Posterior cingulate gyrus (tissue), 11 donors: Measurements from ENCODE around the gene MFSD6.
A peak's percentile ranks its signal among the peaks of the same experiment; 100 is the strongest.
"Not testable (repeated sequence)": the region's sequence is repeated elsewhere in the genome, so short reads cannot be mapped to it uniquely, and the experiment has no call there.

Source experiments
- DNase-seq, 10 donors: peaks; one replicate each; pipeline versions ENCODE4 v3.0.0 to v3.0.0-alpha.2; 2020 to 2021; ENCODE audit warnings: mixed read lengths in 3 of 10
- intact Hi-C: fragments of 100-400 bp; cut with DNase I; formaldehyde crosslinking; loops from one replicate; pipeline ENCODE4 v1.15.1; 2023

Gene MFSD6

GRCh38 chr2:190404487-190404886 lies 3.7 kb upstream of the MFSD6 start:
- no peak for DNase-seq
- intact Hi-C loops = loop anchor here (10.0 kb wide), 1 partner anchor 60 kb away; the partner anchor contains the start of gene INPP1

DNA sequence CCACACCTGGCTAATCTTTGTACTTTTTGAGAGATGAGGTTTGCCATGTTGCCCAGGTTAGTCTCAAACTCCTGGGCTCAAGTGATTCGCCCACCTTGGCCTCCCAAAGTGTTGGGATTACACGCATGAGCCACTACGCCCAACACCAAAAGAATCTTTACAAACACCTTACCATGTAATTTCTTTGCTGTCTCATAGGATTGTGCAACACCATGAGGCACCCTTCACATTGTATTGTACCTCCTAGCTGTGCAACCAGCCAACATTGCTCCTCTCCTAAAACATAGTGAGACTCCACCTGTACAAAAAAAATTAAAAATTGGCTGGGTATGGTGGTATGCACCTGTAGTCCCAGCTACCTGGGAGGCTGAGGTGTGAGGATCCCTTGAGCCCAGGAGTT lies 3.1 kb upstream of the MFSD6 start:
- no peak for DNase-seq
- intact Hi-C loops = loop anchor here (5.0 to 10.0 kb wide), 2 partner anchors 60 to 77 kb away; partner anchors contain the start of gene INPP1

- intact Hi-C loops = loop anchor here (5.0 to 10.0 kb wide), 2 partner anchors 61 to 76 kb away; partner anchors contain the start of gene INPP1
- DNase-seq = no peak
Measured at GRCh38 chr2:190405995-190406394, 2.2 kb upstream of the MFSD6 start.

DNA sequence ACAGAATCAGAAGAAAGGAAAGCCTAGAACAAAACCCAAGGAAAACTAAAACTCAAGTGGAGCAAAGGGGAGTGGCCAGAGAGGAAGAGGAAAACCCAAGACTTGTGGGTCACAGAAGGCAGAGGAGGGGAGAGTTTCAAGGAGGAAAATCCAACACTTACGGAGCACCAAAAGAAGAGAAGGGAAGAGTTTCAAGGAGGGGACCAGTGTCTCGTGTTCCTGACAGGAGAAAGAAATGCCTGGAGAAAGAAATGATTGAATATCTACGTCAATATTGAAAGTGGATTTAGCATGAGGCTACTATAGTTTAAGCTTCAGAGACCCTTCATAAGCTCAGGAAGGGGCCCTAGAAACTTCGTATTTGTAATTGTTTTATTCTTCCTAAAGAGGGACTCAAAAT lies 1.4 kb upstream of the MFSD6 start:
- DNase-seq = no peak
- intact Hi-C loops = loop anchor here (5.0 to 10.0 kb wide), 2 partner anchors 62 to 75 kb away; partner anchors contain the start of gene INPP1

DNA sequence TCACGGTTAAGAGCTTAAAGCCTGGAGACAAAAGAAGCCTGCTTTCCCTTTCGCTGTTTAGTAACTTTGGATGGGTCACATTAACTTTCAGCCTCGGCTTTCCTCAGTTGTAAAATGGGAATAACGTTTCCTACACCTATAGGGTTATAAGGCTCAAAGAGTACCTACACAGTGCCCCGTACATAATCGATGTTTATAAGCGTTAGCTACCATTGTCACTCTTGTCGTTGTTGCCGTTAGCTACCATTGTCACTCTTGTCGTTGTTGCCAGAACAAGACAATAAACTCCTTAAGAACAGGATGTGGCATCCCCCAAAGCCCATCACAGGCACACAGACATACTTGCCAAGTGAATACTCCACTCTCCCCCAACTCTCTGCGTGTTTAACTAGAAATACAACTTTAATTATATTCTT lies 901 bp upstream of the MFSD6 start:
- intact Hi-C loops = loop anchor here (5.0 to 10.0 kb wide), 2 partner anchors 62 to 75 kb away; partner anchors contain the start of gene INPP1
- DNase-seq = no peak

DNA sequence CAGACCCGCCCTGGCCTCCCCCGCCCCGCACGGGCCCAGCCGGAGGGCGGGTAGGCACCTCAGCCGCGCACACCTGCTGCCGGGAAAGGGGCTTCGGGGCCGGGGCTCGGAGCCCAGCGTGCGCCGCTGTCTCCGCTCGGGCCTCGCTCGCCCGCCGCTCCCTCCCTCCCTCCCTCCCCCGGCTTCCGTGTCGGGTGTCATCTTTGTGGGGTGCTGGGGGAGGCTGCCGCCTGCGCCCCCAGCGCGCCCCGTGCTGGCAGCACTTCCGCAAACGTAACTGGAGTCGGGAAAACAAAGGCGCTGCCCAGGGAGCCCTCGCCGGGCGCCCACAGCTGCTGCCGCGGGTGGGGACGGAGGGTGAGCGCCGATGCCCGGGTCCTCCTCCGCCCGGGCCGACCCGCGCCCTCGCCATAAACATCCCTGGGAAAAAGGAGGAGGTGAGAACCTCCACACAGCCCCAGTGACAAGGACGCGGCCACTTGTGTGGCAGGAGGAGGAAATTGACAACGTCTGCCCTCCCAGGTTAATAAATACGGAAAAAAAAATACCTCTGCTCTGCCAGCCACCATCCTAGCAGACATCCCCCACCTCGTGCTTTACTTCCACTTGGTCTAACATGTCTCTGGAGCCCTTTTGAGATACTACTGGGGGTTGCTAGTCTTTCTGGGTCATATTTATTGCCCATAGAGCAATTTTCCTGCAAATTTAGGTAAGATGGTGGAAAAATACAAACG lies 550 bp downstream of the MFSD6 start:
- peak; percentile 65 to 97 (median 78) for DNase-seq
- intact Hi-C loops = loop anchor here (5.0 to 10.0 kb wide), 2 partner anchors 64 to 74 kb away; partner anchors contain the start of gene INPP1

DNA sequence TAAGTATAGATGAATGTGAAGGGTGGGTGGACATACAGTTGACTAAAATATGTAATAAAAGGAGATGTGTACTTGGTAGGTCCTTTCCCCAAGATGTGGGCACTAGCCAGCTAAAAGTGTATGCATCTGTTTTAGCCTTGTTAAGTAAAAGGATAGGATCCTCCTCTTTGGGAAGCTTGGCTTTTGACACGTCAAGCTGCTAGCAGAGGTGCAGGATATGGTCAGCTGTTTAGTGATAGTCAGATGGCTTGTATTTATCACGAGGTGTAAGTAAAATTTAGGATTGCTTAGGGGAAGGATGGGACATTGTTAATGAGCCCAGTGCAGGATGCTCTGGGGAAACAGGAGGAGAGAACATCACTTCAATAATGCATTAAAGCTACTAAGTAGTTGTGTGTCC lies 1.5 kb downstream of the MFSD6 start:
- DNase-seq = no peak
- intact Hi-C loops = loop anchor here (5.0 to 10.0 kb wide), 2 partner anchors 65 to 73 kb away; partner anchors contain the start of gene INPP1

DNA sequence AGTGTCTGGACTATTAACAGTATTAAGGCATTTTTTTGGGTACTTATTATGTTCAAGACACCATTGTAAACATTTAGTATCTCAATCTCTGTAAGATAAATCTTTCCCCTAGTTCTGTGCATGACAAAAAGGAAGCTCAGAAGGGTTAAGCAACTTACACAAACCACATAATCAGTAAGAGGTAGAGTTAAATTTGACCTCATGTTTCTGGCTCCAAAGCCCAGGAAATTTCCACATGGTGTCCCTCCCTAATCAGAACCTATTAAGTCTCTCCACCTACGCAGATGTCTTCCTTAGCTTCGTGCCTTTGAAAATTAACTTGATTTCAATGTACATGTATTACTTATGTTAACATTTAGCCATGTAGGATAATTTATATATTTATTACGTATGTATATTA lies 2.0 kb downstream of the MFSD6 start:
- intact Hi-C loops = no loop called here
- DNase-seq = no peak

- no peak for DNase-seq
- intact Hi-C loops = no loop called here
Measured at GRCh38 chr2:190412966-190413365, 4.8 kb downstream of the MFSD6 start.

DNA sequence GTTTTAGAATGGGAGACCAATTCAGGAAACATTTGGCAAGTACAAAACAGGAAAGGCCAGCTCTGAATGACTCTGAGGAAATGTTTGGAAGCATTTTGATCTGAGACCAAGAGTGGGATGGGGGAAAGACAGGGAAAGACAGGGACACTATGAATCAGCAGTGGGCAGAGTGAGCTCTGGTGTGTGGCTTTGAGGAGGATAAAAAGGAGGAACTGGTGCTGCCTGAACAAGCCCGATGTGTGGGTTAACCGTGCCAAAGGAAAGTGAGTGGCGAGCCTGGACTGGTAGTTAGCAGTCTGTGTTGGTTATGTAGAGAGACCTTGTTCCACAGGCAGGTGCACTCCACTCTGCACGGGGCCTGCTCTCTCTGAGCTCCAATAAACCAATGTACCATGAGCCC lies 5.3 kb downstream of the MFSD6 start:
- peak in 1 of 10 donors; percentile 75 for DNase-seq
- intact Hi-C loops = no loop called here

- DNase-seq = no peak
- intact Hi-C loops = no loop called here
Measured at GRCh38 chr2:190415251-190415650, 7.1 kb downstream of the MFSD6 start.

DNA sequence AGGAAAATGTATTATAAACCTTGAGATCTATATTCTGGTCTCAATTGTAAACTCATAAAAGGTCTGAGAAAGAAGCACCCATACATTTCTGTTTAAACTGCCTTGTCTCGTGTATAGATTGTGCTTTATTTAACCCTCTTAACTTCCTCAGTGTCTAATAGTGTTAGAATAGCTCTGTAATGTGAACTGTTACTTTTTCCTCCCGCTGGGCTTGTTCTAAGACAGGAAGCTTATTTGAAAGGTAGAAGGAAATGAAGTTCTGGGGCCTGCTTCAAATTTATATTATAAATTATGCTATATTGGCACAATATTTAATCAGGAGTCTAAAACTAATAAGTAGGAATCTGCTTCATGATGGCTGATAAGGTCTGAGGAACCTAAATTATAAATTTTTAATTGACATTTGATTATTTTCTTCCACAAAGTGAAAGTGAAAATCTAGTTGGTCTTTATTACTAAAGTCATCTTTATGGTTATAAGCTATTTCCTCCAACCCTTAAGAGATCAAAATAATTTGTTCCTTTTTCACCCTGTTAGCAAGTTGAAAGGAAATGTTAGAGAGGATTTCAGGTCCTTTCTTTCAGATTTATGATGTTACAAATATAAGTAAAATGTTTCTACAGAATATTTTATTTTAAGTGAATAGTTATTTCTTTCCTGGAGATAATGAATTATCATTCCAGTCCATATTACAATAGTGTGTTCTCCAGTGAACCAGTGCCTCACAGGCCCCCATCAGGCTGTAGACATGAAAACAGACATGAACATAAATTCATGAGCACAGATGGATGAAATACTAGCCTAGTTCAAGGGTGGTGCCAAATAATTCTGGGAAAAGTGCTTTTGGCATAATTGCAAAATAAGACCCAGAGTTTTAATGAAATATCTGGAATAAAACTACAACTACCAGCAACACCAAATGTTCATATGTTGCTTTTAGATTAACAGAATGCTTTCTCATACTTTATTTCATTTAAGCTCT lies 7.9 kb downstream of the MFSD6 start:
- no peak for DNase-seq
- intact Hi-C loops = no loop called here

DNA sequence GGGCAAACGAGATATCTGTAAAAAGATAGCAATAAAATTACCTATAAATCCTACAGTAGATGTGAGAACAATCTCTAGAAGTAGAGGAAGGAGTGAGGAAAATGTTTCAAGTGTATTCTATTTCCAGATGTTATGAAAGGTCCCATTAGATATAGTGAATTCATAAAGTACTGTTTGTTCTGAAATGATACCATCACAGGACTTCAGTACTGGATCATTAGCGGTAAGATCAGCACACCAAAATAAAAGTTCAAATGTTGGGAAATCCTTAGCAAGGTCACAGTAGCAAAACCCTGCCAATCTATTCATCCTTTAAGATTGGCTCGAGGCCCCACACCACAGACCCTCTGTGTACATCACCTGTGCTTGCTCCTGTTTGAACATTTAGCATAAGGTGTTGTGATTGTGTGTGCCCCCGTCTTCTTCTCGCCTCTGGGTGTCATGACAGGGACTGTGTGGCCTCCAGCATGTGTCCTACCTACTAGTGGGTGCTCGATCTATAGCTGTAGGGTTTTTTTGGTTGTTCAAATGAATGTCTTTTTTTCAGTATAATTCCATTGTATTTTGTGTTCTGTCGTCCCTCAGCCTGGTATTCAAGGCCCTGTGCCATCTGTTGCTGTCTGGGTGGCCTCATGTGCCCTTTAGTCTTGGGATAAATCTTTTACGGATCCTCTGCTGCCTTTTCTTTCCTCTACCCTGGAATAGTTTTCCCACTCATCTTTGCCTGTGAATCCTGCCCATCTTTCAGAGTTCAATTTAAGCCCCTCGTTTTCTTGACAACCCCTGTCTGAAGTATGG lies 9.1 kb downstream of the MFSD6 start:
- intact Hi-C loops = no loop called here
- no peak for DNase-seq

DNA sequence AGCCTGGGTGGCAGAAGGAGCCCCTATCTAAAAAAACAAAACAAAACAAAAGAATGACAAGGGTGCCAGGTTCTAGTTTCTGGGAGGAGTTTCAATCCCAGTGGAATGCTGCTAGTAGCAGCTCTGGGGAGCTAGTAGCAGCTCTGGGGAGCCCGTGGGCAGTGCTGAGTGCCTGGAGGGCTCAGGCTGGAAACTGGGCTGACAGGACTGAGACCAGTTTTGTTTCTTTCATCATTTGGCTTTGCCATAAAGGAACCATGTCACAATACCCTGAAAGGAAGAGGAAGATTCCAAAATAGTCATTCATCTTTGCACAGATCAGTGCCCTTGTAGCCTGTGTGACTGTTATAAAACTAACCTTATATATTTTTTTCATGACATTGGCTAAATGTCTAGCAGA lies 10.6 kb downstream of the MFSD6 start:
- no peak for DNase-seq
- intact Hi-C loops = no loop called here

GRCh38 chr2:190420801-190421200 lies 12.6 kb downstream of the MFSD6 start:
- intact Hi-C loops = no loop called here
- DNase-seq = no peak

GRCh38 chr2:190425221-190425866 lies 17.2 kb downstream of the MFSD6 start:
- DNase-seq = no peak
- intact Hi-C loops = no loop called here

- intact Hi-C loops = no loop called here
- no peak for DNase-seq
Measured at GRCh38 chr2:190425883-190426658, 17.9 kb downstream of the MFSD6 start.

DNA sequence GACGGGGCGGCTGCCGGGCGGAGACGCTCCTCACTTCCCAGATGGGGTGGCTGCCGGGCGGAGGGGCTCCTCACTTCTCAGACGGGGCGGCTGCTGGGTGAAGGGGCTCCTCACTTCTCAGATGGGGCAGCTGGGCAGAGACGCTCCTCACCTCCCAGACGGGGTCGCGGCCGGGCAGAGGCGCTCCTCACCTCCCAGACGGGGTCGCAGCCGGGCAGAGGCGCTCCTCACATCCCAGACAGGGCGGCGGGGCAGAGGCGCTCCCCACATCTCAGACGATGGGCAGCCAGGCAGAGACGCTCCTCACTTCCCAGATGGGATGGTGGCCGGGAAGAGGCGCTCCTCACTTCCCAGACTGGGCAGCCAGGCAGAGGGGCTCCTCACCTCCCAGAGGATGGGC lies 22.7 kb downstream of the MFSD6 start:
- intact Hi-C loops, DNase-seq: not testable (repeated sequence)

DNA sequence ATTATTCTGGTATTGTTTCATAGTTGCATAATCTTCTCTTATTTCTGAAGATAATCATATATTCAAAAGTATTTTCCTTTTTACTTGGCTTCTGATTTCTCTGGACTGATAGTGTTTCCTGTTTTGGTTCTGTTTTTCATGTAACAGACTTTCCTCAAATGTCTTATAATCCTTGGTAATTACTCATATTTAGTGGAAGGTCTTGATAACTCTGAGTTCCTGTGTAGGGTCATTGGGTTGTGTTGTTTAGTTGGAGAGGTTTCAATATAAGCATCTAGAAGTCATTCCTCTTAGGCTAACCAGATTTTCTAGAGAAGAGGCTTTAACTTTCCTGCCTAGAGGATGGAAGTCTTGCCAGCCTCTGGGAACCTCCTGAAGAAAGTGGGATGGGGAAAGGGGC lies 23.8 kb downstream of the MFSD6 start:
- DNase-seq = no peak
- intact Hi-C loops = no loop called here
